GM19239 (cell line): ENCODE measurements around the gene BCAP29.

Experiments
- DNase-seq: peaks from one replicate; pipeline ENCODE4 v3.0.0; 2011; ENCODE audit warnings: low spot score; ENCODE audit not compliant: insufficient read length
- FAIRE-seq: peaks from 2 replicates; lab custom pipeline; 2011; peaks lifted over from hg19 to GRCh38; lab: Jason Lieb, UNC

Gene BCAP29

DNA sequence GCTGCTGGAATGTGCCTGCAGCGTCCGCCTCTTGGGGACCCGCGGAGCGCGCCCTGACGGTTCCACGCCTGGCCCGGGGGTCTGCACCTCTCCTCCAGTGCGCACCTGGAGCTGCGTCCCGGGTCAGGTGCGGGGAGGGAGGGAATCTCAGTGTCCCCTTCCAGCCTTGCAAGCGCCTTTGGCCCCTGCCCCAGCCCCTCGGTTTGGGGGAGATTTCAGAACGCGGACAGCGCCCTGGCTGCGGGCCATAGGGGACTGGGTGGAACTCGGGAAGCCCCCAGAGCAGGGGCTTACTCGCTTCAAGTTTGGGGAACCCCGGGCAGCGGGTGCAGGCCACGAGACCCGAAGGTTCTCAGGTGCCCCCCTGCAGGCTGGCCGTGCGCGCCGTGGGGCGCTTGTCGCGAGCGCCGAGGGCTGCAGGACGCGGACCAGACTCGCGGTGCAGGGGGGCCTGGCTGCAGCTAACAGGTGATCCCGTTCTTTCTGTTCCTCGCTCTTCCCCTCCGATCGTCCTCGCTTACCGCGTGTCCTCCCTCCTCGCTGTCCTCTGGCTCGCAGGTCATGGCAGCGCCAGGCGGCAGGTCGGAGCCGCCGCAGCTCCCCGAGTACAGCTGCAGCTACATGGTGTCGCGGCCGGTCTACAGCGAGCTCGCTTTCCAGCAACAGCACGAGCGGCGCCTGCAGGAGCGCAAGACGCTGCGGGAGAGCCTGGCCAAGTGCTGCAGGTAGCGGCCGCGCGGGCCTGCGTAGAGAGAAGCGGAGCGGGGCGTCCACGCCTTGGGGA, 81.2 kb downstream of the BCAP29 start:
- no peak for FAIRE-seq
- DNase-seq, result no peak

GRCh38 chr7:107661865-107662379, 81.9 kb downstream of the BCAP29 start:
- no peak for DNase-seq
- FAIRE-seq, result no peak

DNA sequence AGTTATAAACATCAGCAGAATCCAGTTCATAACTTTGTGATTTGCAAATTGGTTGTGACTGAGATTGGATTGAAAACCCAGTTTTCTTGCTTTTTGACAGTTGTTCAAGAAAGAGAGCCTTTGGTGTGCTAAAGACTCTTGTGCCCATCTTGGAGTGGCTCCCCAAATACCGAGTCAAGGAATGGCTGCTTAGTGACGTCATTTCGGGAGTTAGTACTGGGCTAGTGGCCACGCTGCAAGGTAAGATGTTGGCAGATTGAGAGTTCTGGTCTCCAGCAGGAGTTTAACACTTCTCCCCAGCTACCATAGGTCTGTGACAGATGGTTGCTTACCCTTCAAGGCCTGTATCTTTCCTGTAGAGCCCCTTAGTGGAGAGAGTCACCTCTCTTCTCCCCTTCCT, 83.2 kb downstream of the BCAP29 start:
- FAIRE-seq (no peak), DNase-seq (no peak)

- FAIRE-seq, result no peak
These were observed 86.7 kb downstream of the BCAP29 start for GRCh38 chr7:107666790-107667189.

GRCh38 chr7:107667341-107667740, 87.3 kb downstream of the BCAP29 start:
- DNase-seq (no peak), FAIRE-seq (no peak)

More at GRCh38 chr7:107666790-107667189, 86.7 kb downstream of the BCAP29 start:
- DNase-seq, result no peak

GRCh38 chr7:107668296-107668695, 88.2 kb downstream of the BCAP29 start:
- no peak for FAIRE-seq

More at GRCh38 chr7:107668296-107668695, 88.2 kb downstream of the BCAP29 start:
- DNase-seq, result no peak
